Measurements from ENCODE around the gene AMOTL2. TPM values are rescaled to one million over a fixed set of nuclear protein-coding genes. Genes with fewer than 3 reads are reported as not detected.

The AMOTL2 gene
- total and polyA plus RNA-seq, 10 of the 15 experiments (the other 5 are each of a cell fraction or from before 2014, with no cell fraction given) = 0.20 to 0.33 TPM; not detected in 8

DNA sequence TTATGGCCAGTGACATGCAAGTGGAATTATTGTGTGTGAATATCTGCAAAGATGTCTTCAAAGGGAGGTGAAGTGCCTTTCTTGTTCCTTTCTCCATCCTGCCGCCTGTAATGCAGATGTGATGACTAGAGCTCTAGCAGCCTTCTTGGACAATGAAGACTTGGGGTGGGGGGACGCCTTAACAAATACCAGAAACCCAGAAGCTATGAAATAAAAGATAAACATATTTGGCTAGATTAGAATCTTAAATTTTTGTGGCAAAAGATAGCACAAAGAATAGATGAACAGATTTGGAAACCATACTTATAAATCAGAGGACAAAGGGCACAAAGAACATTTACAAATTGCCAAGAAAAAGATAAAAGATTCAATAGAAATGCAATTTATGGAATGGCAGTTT is 56.1 kb downstream of the AMOTL2 start:
- no peaks in the 10 kb centered on the region for H3K4me1 ChIP-seq (ENCODE audit: control insufficient read depth, insufficient read depth, low read length)
- ATAC-seq (no peak), FAIRE-seq (no peak), DNase-seq (ENCODE audit: low read depth, low spot score) (no peak)
- no peaks in the 10 kb centered on the region for H3K36me3 ChIP-seq (ENCODE audit: control insufficient read depth in 2 of 2, insufficient read depth in 2 of 2, low read length in 1 of 2)
- no peak overlapping the region for H3K4me2 ChIP-seq (ENCODE audit: control insufficient read depth, insufficient read depth)
- H3K9me3 ChIP-seq (replicated peaks; ENCODE audit: control insufficient read depth, insufficient read depth, low read length) = no peaks in the 10 kb centered on the region
- no peak overlapping the region for H3K9ac ChIP-seq (ENCODE audit: control insufficient read depth, insufficient read depth, low read length)
- H3K27ac ChIP-seq (ENCODE audit: control insufficient read depth, insufficient read depth) = no peak overlapping the region
- no peak overlapping the region for H3K4me3 ChIP-seq
- ChIA-PET SMC1A (ENCODE audit: uncharacterized antibody, unreplicated experiment) (no interaction called here), POLR2A (interaction anchor here (0.5 kb wide), 1 partner anchor 9 kb away, joined by 4 read pairs; no protein-coding TSS in a partner anchor), CTCF (interaction anchor here (0.7 to 1.6 kb wide), 4 partner anchors 10 to 164 kb away, joined by 3 to 8 read pairs (median 4); no protein-coding TSS in a partner anchor), RAD21 (ENCODE audit: unreplicated experiment) (no interaction called here)
- intact Hi-C loops (cut with micrococcal nuclease; ENCODE audit: unreplicated experiment) = no loop called here
- H3K27me3 ChIP-seq (replicated peaks in 1 of 2; ENCODE audit: control insufficient read depth in 2 of 2, insufficient read depth in 2 of 2, low read length in 1 of 2) = peaks cover 6 to 9% of the 10 kb centered on the region in 2 experiments; a peak in 3 of 4 replicates
- H2AFZ ChIP-seq (ENCODE audit: control insufficient read depth, low read depth, low read length) = no peak overlapping the region
- WGBS (ENCODE audit: insufficient coverage, insufficient replicate concordance, low lambda C conversion rate, missing lambda C conversion rate) = 2% methylated on average over 2 of the region's 2 CpGs
- no peaks in the 10 kb centered on the region for H4K20me1 ChIP-seq (ENCODE audit: control insufficient read depth, insufficient read depth)
- TF ChIP-seq, protein P1, sequence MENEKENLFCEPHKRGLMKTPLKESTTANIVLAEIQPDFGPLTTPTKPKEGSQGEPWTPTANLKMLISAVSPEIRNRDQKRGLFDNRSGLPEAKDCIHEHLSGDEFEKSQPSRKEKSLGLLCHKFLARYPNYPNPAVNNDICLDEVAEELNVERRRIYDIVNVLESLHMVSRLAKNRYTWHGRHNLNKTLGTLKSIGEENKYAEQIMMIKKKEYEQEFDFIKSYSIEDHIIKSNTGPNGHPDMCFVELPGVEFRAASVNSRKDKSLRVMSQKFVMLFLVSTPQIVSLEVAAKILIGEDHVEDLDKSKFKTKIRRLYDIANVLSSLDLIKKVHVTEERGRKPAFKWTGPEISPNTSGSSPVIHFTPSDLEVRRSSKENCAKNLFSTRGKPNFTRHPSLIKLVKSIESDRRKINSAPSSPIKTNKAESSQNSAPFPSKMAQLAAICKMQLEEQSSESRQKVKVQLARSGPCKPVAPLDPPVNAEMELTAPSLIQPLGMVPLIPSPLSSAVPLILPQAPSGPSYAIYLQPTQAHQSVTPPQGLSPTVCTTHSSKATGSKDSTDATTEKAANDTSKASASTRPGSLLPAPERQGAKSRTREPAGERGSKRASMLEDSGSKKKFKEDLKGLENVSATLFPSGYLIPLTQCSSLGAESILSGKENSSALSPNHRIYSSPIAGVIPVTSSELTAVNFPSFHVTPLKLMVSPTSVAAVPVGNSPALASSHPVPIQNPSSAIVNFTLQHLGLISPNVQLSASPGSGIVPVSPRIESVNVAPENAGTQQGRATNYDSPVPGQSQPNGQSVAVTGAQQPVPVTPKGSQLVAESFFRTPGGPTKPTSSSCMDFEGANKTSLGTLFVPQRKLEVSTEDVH (IDR thresholded peaks at IDR 0.05; ENCODE audit: low read depth, partially characterized antibody) = no peak
- TF ChIP-seq IKZF2 (IDR thresholded peaks at IDR 0.05) (no peak), RELA (IDR thresholded peaks at IDR 0.05; ENCODE audit: borderline replicate concordance, partially characterized antibody) (no peak), CREM (IDR thresholded peaks at IDR 0.05; ENCODE audit: low read depth) (no peak), RB1 (IDR thresholded peaks at IDR 0.05; ENCODE audit: borderline replicate concordance) (no peak), SUPT20H (IDR thresholded peaks at IDR 0.05; ENCODE audit: borderline replicate concordance, control insufficient read depth, low read depth, low read length) (no peak)
- no TSS peak for BruUV-seq (replicated peaks)
- H3K79me2 ChIP-seq (ENCODE audit: control insufficient read depth, insufficient read depth, low read length) = no peaks in the 10 kb centered on the region
- in situ Hi-C loops (cut with MboI) = no loop called here
